ENCODE data around the gene SPIB.
"Not testable (repeated sequence)": the region's sequence is repeated elsewhere in the genome, so short reads cannot be mapped to it uniquely, and the experiment has no call there.

SPIB gene

DNA sequence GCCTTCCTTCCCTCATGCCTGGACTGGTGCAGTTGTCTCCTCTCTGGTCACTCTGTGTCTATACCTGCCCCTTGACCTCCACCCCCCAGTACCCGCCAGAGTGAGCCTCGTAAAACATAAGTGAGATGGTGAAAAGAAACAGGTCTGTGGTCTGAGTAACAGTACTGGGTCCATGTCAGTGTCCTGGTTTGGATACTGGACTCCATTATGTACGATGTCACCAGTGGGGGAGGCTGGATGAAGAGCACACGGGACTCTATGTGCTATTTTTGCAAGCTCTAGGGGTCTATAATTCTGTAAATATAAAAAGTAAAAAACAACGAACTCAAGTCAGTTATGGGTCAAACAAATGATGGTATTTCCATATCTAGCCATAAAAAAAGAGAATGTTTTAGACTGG lies 28.3 kb downstream of the SPIB start:
- no peak for DNase-seq

DNA sequence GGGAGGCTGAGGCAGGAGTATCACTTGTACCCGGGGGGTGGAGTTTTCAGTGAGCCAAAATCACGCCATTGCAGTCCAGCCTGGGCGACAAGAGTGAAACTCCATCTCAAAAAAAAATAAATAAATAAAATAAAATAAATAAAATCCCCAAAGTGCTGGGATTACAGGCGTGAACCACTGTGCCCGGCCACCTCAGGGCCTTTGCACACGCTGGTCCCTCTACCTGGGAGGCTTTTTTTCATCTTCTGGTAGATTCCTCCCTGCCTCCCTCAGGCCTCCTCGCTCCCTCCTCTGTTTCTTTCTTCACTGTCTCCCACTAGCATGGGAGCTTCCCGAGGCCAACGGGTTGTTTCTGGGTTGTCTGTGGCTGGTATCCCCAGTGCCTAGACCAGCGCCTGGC lies 29.0 kb downstream of the SPIB start:
- no peak for DNase-seq

DNA sequence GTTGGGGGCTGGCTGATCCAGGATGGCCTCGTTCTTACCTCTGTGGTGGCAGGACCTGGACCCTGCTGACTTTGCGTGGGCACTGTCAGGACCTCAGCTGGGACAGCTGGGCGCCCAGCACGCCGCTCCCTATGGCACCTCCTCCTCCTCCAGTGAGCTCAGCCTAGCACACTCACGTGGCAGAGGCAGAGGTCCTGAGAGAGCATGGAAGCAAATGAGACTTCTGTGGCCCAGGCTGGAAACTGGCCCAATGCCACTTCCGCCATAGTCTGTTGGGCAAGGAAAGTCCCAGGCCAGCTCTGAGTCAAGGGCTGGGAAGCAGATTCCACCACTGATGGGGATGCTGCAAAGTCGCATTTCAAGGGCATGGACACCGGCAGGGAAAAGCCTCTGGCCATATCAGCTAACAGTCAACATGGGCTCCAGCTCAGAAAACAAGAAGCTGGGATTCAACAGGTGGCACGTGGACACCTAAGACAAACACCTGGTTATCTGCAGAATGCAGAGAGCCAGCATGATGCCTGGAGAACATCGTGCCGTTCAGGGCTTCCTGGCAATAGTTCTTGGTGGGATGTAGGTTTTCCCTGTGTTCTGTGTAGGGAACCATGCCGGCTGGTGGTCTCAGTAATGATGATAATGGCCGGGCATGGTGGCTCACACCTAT lies 30.6 kb downstream of the SPIB start:
- no peak for DNase-seq

DNA sequence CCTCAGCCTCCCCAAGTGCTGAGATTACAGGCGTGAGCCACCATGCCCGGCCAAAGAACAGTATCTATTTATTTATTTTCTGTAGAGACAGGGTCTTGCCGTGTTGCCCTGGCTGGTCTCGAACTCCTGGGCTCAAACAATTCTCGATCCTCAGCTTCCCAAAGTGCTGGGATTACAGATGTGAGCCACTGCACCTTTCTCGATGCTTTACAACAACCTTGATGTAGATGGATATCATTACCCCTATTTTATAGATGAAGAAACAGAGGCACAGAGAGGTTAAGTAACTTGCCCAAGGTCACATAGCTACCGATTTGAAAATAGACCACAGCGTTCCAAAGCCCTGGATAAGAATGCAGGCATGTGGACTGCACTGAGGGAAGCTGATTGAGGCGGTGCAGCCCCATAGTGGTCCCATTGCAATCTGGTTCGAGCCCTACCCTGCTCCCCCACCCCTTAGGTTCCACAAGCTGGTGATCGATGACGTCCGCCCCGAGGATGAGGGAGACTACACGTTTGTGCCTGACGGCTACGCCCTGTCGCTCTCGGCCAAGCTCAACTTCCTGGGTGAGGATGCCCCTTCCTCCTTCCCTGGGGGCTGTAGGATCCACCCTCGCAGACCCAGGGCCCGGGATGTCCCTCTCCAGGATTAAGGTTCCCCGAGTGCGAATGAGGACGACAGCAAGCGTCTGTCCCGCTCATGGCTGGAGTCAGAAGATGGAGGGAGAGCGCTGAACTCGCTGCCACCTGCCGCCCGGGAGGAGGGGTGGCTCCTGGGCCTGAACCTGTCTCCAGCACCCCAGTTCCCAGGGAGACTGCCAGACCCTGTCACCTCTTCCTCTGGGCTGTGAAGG lies 31.9 kb downstream of the SPIB start:
- DNase-seq = no peak

DNA sequence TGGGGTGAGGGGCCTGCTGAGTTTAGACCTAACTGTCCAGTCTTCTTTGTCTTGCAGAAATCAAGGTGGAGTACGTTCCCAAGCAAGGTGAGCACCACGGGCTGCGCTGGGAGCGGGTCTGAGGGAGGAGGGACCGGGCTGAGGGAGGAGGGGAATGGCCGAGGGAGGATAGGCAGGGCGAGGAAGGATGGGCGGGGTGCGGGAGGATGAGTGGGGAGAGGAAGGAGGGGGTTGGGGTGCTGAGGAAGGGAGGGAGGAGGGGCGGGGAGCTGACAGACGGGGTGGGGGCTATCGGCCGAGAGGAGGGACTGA lies 32.4 kb downstream of the SPIB start:
- DNase-seq = no peak

DNA sequence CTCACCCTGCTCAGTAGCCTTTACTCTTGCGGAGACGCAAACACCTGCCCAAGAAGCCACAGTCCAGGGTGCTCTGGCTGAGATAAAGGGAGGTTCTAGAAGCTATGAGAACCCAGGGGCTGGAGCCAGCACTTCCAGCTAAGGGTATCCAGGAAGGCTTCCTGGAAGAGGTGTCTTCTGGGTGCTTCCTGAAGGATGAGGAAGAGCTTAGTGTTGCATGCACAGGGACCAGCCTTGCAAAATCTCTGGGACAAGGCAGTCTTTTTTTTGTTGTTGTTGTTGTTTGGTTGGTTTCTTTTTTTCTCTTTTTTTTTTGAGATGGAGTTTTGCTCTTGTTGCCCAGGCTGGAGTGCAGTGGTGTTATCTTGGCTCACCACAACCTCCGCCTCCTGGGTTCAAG lies 34.5 kb downstream of the SPIB start:
- DNase-seq = no peak

DNA sequence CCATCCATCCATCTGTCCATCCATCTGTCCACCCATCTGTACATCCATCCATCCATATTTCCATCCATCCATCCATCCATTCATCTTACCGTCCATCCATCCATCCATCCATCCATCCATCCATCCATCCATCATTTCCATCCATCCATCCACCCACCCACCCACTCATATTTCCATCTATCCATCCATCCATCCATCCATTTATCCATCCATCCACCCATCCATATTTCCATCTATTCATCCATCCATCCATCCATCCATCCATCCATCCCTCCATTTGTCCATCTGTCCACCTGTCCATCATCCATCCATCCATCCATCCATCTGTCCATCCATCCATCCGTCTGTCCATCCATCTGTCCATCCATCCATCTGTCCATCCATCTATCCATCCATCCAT lies 37.3 kb downstream of the SPIB start:
- no peak for DNase-seq

DNA sequence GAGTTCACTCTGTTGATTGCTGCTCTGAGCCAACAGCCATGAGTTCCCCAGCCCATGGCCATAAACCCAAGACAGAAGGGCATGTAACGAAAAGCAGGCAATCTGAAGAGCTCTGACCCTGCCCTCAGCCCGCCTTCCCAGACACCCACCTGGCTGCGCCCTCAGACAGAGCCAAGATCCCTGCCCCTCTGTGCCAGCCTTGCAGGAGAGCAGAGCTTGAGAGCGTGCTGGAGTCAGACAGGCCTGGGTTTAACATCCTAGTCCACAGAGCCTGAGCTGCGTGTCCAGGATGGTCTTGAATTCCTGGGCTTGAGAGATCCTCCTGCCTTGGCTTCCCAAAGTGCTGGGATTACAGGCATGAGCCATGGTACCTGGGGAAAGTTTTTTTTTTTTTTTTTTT lies 38.6 kb downstream of the SPIB start:
- no peak for DNase-seq

DNA sequence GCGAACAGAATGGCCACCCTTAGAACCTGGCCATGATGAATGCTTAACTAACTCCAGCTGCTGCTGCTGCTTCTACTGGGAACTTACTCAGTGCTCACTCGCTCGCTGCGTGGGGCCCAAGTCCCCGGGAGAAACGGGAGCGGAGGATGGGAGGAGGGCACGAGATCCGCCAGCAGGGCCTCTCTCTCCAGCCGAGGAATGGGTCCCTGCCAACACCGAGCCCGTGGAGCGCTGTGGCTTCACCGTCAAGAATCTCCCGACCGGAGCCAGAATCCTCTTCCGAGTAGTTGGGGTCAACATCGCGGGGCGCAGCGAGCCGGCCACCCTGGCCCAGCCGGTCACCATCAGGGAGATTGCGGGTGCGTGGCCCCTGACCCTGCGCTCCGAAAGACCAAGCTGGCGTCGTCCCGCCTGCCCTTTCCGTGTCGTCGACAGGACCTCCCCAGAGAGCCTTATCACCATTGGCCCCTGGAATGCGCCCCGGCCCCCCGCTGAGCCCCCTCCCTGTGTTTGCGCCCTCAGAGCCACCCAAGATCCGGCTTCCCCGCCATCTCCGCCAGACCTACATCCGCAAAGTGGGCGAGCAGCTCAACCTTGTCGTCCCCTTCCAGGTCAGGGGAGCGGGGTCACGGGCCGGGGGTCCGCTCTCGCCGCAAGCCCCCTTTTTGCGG lies 39.8 kb downstream of the SPIB start:
- DNase-seq = no peak

DNA sequence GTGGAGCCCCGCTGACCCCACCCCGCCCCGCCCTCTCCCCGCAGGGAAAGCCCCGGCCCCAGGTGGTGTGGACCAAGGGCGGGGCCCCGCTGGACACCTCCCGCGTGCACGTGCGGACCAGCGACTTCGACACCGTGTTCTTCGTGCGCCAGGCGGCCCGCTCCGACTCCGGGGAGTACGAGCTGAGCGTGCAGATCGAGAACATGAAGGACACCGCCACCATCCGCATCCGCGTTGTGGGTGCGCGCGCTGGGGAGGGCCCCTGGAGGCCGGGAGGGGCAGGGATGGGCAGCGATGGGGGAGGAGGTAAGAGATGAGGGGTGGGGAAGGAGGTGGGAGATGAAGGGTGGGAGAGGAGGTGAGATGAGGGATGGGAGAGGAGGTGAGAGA lies 40.3 kb downstream of the SPIB start:
- DNase-seq = no peak

DNA sequence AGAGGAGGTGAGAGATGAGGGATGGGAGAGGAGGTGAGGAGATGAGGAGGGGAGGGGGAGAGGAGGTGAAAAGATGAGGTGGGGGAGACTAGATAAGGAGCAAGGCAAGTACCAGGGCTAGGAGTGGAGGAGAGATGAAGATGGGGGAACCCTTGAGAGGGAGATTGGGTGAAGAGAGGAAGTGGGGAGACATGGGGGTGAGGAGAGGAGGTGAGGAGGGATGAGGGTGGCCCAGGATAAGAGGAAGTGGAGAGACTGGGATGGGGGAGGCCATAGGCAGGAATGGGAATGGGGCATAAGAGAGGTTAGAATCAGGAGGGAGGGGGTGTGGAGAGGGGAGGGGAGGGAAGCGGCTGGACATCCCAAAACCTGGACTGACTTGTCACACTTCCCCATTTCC lies 40.9 kb downstream of the SPIB start:
- DNase-seq = no peak

DNA sequence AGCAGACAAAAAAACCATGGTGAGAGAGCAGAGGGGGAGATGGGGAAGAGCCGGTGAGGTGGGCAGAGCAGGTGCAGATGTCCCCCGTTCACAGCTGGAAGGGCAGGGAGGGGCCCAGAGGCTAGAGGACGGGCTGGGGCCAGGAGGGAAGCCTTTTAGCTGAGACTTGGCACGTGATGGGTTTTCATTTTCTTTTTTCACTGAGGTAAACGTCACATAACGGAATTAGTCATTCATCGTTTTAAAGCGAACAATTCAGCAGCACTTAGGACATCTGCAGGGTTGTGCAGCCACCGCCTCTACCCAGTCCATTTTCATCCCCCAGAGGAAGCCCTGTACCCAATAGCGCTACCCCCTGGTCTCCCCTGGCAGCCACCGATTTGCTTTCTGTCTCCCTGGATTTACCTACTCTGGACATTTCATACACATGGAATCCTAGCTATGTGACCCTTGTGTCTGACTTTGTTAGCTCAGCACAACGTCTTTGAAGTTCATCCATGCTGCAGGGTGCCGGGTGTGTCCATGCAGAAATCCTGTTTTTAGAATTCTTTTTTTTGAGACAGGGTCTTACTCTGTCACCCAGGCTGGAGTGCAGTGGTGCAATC lies 41.5 kb downstream of the SPIB start:
- DNase-seq = no peak

DNA sequence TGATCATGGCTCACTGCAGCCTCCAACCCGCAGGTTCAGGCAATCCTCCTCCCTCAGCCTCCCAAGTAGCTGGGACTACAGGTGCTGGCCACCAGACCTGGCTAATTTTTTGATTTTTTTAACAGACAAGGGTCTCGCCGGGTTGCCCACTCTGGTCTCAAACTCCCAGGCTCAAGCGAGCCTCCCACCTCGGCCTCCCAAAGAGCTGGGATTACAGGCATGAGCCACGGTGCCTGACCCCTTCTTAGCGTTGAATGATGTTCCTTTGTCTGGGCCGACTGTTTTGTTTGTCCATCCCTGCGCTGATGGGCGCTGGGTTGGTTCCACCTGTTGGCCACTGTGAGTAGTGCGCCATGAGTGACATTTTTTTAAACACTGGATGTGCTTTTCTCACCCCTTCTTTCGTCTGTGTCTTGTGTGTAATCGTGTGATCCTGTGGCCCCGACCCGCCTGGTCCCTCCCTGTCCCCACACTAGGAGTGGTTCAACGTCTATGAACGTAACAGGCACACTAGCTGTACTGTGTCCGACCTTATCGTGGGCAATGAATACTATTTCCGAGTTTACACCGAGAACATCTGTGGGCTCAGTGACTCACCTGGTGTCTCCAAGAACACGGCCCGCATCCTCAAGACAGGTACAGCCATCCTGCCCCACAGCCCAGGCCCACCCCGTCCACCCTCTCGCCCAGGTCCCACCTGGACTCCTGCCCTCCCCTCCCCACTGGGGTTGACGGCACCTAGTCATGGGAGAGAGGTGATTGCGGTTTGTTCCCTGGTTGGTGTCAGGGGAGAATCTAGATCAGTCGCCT lies 42.5 kb downstream of the SPIB start:
- DNase-seq = peak; percentile 74

DNA sequence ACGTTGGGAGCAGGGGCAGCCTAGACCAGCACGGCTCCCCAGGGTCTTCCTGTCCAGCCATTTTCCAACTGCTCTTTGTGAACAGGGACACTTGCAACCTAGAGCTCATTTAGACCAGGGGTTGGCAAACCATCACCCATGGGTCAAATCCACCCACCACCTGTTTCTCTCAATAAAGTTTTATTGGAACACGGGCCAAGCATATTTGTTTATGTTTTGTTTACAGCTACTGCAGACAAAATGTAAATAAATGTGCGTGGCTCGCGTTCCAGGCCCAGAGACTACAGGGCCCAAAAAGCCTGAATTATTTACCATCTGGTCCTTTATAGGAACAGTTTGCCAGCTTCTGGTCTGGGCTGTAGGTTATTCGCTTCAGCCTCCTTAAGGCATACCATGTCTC lies 44.2 kb downstream of the SPIB start:
- DNase-seq = no peak

DNA sequence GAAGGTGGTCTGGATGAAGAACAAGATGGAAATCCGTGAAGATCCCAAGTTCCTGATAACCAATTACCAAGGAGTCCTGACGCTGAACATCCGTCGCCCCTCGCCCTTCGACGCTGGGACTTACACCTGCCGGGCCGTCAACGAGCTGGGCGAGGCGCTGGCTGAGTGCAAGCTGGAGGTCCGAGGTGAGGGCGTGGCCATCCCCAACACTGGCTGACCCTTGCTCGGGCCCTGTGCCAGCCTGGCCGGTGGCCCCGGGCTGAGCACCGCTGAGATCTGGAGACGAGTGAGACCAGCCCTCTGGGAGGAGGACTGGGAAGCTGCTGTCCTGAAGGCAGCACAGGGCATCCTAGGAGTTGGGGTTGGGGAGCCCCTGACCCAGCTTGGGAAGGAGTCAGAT lies 45.6 kb downstream of the SPIB start:
- DNase-seq = no peak

DNA sequence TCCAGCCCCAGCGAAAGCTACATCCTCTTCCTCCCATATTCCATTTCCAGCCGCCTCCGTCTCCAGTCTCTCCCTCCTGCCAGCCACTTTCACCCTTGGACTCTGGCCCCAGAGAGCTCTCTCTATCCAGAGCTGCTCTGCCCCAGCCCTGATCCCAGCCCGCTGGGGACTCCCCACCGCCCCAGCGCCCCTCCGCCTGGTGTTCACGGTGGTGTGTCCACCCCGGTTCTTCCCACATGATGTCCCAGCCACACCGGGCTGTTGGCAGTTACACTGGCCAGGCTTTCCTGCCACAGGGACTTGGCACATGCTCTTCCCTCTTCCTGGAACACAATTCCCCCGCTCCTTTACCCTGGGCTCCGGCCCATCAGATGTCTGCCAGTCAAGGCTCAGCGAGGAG lies 46.3 kb downstream of the SPIB start:
- no peak for DNase-seq

DNA sequence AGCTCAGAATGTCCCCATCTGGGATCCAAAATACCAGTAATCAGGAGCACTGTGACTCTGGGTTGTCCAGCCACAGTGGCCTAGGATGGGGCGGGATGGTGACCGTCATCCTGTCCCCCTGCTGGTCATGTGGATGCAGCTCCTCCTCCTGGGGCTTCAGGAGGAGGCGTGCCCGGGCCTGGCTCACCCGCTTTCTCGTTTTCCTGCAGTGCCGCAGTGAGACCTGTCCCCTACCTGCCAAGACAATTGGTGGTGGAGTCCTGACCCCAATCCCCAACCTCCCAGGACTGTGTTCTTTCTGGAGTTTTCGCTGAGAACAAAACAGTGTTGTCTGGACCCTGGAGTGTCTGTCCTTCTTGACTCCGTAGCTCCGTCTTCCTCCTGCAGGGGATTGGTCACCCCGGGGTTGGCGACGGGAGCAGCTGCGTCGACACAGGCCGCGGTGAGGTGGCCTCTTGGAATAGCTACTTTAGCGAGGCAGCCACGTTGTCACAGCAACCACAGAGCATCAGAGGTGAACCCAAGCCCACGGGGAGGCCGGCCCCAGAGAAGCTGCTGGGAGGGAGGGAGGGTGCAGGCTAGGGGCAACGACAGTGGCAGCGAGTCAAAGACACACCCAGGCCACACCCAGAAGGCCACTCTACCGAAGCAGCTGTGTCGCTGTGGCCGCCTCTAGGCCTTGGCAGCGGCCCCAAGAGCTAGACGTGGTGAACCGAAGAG lies 47.4 kb downstream of the SPIB start:
- DNase-seq = peak; percentile 80

DNA sequence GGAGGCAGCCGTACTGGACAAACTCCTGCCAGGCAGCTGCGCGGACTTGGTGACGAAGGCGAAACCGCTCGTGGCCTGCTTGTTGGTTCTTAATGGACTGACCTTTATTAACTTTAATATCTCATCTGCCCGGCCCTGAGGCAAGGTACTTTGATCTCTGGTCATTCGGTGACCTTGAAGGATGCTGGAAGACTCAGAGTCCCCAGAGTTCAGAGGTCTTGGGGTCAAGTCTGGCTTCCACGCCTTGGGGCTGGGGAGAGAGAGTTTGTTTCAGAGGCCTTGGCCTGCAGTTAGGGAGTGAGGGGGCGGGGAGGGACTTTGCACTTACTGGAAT lies 47.9 kb downstream of the SPIB start:
- DNase-seq = no peak

DNA sequence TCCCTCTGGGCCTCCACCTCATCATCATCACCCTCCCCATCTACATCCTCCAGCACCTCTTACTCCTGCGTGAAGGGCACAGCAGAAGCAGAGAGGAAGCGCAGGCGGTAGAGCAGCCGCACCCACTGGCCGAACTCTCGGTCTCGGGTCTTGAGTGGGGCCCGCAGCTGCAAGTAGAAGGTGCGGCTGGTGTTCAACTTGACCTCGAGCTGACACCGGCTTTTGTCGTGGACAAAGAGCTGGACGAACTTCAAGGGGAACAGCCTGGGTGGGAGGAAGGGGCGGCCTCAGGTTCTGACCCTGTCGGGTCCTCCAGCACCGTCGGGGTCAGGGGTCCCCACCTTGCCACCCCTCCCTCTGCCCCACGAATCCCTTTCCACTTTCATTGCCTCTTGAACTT lies 48.8 kb downstream of the SPIB start:
- no peak for DNase-seq

DNA sequence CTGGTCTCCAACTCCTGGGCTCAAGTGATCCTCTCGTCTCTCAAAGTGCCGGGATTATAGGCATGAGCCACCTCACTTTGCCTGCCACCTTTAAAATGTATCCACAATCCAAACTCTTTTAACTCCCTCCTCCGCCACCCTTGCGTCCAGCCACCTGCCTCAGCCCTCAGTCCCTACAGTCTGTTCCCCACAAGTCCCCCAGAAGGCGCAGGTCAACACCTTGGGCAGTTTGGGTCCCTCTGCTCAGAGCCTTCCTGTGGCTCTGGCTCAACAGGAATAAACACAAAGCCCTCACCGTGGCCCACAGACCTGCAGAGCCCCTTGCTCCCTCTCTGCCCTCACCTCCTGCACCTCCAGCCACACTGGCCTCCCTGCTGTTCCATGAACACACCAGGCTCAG lies 50.1 kb downstream of the SPIB start:
- no peak for DNase-seq

DNA sequence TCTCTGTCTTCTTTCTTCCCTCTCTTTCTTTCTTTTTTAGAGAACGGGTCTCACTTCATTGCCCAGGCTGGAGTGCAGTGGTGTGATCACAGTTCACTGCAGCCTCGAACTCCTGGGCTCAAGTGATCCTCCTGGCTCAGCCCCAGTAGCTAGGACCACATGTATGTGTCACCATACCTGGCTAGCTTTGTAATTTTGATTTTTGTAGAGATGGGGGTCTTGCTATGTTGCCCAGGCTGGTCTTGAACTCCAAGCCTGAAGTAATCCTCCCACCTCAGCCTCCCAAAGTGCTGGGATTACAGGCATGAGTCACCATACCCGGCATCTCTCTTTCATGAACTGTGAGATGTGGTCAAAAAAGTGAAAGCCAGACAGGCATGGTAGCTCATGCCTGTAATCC lies 54.6 kb downstream of the SPIB start:
- not testable (repeated sequence) for DNase-seq

DNA sequence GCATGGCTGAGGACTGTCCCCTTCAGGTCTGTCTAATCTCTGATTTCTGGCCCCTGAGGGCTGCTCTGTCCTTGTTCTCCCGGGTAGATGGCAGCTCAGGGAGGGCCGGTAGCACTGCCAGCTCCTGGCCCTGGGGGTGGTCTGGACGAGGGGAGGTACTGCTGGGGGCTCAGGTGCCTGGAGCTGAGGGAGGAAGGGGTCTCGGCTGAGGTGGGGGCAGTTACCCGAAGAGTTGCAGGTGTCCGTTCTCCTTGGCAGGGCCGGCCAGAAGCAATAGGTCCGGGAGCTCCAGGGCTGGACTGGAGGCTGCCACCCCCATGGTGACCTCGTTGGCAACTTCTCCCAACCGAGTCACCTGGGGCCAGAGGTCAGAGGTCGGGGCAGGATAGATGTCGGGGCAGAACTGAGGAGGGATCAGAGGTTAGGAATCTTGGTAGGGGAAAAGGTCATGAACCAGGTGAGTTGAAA lies 56.4 kb downstream of the SPIB start:
- no peak for DNase-seq

All from femur (tissue), 1 donor.